Measurements from ENCODE around the gene CDH23.
A peak's percentile ranks its signal among the peaks of the same experiment; 100 is the strongest.

The CDH23 gene

GRCh38 chr10:71513936-71514335 lies 117.2 kb downstream of the CDH23 start:
- WGBS (ENCODE audit: extremely low coverage, insufficient coverage, insufficient read length), result no CpG with 5 or more reads among the region's 1 CpG
- Histone ChIP-seq H3K9me3 (ENCODE audit: insufficient read depth, low read depth, low read length) (peaks cover 2% of the 10 kb centered on the region), H3K27ac (ENCODE audit: low read depth, low read length) (no peak overlapping the region)

GRCh38 chr10:71515531-71516172 lies 118.9 kb downstream of the CDH23 start:
- Histone ChIP-seq H4K8ac (ENCODE audit: low read depth, low read length) (no peak overlapping the region), H3K79me2 (ENCODE audit: control insufficient read depth, insufficient read depth, low read length, poor library complexity) (no peaks in the 10 kb centered on the region), H2BK12ac (ENCODE audit: low read length) (no peak overlapping the region), H2AK5ac (ENCODE audit: low read length) (no peak overlapping the region), H3K79me1 (ENCODE audit: low read length) (peaks cover 2% of the 10 kb centered on the region), H3K27me3 (ENCODE audit: insufficient read depth, low read length) (no peaks in the 10 kb centered on the region), H3K23ac (ENCODE audit: low read length) (no peak overlapping the region), H3K4me1 (ENCODE audit: control insufficient read depth in 1 of 2, insufficient read depth in 2 of 2, low read length in 2 of 2) (peaks cover 10 to 16% of the 10 kb centered on the region in 2 experiments), H2BK5ac (ENCODE audit: low read depth, low read length, poor library complexity) (no peak overlapping the region), H3K18ac (ENCODE audit: low read length) (no peak overlapping the region), H2BK120ac (ENCODE audit: insufficient read depth, low read length, poor library complexity) (no peak overlapping the region), H3K36me3 (ENCODE audit: control insufficient read depth in 1 of 2, insufficient read depth in 2 of 2, low read length in 2 of 2) (no peaks in the 10 kb centered on the region), H3K14ac (ENCODE audit: low read length) (no peak overlapping the region), H3K27ac (ENCODE audit: low read depth, low read length) (no peak overlapping the region), H4K91ac (ENCODE audit: low read depth, low read length) (no peak overlapping the region), H3K9ac (ENCODE audit: low read length) (no peak overlapping the region), H4K12ac (ENCODE audit: low read depth, low read length) (no peak overlapping the region), H3K4me3 (ENCODE audit: low read depth, low read length) (no peak overlapping the region), H3K4me2 (ENCODE audit: low read length) (no peak overlapping the region), H2AFZ (ENCODE audit: insufficient read depth, low read length, poor library complexity) (no peak overlapping the region), H3K4ac (ENCODE audit: low read depth, low read length) (no peak overlapping the region), H3K9me3 (ENCODE audit: insufficient read depth, low read depth, low read length) (peaks cover 2% of the 10 kb centered on the region)
- DNase-seq, result peak; percentile 35 to 91

More at GRCh38 chr10:71513936-71514335, 117.2 kb downstream of the CDH23 start:
- H3K14ac ChIP-seq (ENCODE audit: low read length), result no peak overlapping the region
- no peak overlapping the region for H2BK5ac ChIP-seq (ENCODE audit: low read depth, low read length, poor library complexity)
- no peak overlapping the region for H3K4me3 ChIP-seq (ENCODE audit: low read depth, low read length)
- H2BK12ac ChIP-seq (ENCODE audit: low read length), result no peak overlapping the region
- no peak overlapping the region for H3K18ac ChIP-seq (ENCODE audit: low read length)
- H3K27me3 ChIP-seq (ENCODE audit: insufficient read depth, low read length), result no peaks in the 10 kb centered on the region
- H3K79me2 ChIP-seq (ENCODE audit: control insufficient read depth, insufficient read depth, low read length, poor library complexity), result no peaks in the 10 kb centered on the region
- no peak overlapping the region for H2AK5ac ChIP-seq (ENCODE audit: low read length)
- peaks cover 10 to 16% of the 10 kb centered on the region in 2 experiments for H3K4me1 ChIP-seq (ENCODE audit: control insufficient read depth in 1 of 2, insufficient read depth in 2 of 2, low read length in 2 of 2)
- no peak overlapping the region for H3K9ac ChIP-seq (ENCODE audit: low read length)
- no peak overlapping the region for H4K91ac ChIP-seq (ENCODE audit: low read depth, low read length)
- H4K8ac ChIP-seq (ENCODE audit: low read depth, low read length), result no peak overlapping the region
- H3K79me1 ChIP-seq (ENCODE audit: low read length), result peaks cover 2% of the 10 kb centered on the region
- no peak overlapping the region for H3K4ac ChIP-seq (ENCODE audit: low read depth, low read length)
- H2AFZ ChIP-seq (ENCODE audit: insufficient read depth, low read length, poor library complexity), result no peak overlapping the region
- no peak overlapping the region for H4K12ac ChIP-seq (ENCODE audit: low read depth, low read length)
- DNase-seq, result no peak
- H3K23ac ChIP-seq (ENCODE audit: low read length), result no peak overlapping the region
- no peak overlapping the region for H2BK120ac ChIP-seq (ENCODE audit: insufficient read depth, low read length, poor library complexity)
- no peaks in the 10 kb centered on the region for H3K36me3 ChIP-seq (ENCODE audit: control insufficient read depth in 1 of 2, insufficient read depth in 2 of 2, low read length in 2 of 2)
- H3K4me2 ChIP-seq (ENCODE audit: low read length), result no peak overlapping the region

DNA sequence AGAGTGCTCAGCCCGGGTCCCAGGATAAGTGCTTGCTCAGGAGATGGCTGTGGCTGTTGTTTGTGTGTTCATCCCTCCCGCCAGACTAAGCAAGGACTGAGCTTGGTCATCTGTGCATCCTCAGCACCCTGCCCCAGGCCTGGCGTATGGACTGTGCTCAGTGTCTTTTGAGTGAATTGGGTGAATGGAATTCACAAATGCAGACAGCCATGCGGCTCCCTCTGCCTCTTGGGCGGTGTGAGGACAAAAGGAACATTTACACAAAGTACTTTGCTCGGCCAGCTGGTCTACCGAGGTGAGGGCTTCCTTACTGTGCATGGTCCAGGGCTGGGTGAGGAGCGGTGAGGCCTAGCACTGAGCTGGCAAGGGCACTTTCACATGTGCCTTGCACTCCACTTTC lies 120.2 kb downstream of the CDH23 start:
- Histone ChIP-seq H2BK12ac (ENCODE audit: low read length) (no peak overlapping the region), H3K27me3 (ENCODE audit: insufficient read depth, low read length) (no peaks in the 10 kb centered on the region), H4K91ac (ENCODE audit: low read depth, low read length) (no peak overlapping the region), H3K36me3 (ENCODE audit: control insufficient read depth in 1 of 2, insufficient read depth in 2 of 2, low read length in 2 of 2) (no peaks in the 10 kb centered on the region), H3K4me1 (ENCODE audit: control insufficient read depth in 1 of 2, insufficient read depth in 2 of 2, low read length in 2 of 2) (peaks cover 10 to 16% of the 10 kb centered on the region in 2 experiments), H3K79me1 (ENCODE audit: low read length) (peaks cover 2% of the 10 kb centered on the region), H3K14ac (ENCODE audit: low read length) (no peak overlapping the region), H2BK5ac (ENCODE audit: low read depth, low read length, poor library complexity) (no peak overlapping the region), H2BK120ac (ENCODE audit: insufficient read depth, low read length, poor library complexity) (no peak overlapping the region), H2AK5ac (ENCODE audit: low read length) (no peak overlapping the region), H3K79me2 (ENCODE audit: control insufficient read depth, insufficient read depth, low read length, poor library complexity) (no peaks in the 10 kb centered on the region), H3K18ac (ENCODE audit: low read length) (no peak overlapping the region), H3K4me3 (ENCODE audit: low read depth, low read length) (no peak overlapping the region), H4K8ac (ENCODE audit: low read depth, low read length) (no peak overlapping the region), H3K9me3 (ENCODE audit: insufficient read depth, low read depth, low read length) (peaks cover 2% of the 10 kb centered on the region), H3K4me2 (ENCODE audit: low read length) (no peak overlapping the region), H4K12ac (ENCODE audit: low read depth, low read length) (no peak overlapping the region), H2AFZ (ENCODE audit: insufficient read depth, low read length, poor library complexity) (no peak overlapping the region), H3K4ac (ENCODE audit: low read depth, low read length) (no peak overlapping the region), H3K27ac (ENCODE audit: low read depth, low read length) (no peak overlapping the region), H3K9ac (ENCODE audit: low read length) (no peak overlapping the region), H3K23ac (ENCODE audit: low read length) (no peak overlapping the region)
- WGBS (ENCODE audit: extremely low coverage, insufficient coverage, insufficient read length), result no CpG with 5 or more reads among the region's 8 CpGs
- no peak for DNase-seq

DNA sequence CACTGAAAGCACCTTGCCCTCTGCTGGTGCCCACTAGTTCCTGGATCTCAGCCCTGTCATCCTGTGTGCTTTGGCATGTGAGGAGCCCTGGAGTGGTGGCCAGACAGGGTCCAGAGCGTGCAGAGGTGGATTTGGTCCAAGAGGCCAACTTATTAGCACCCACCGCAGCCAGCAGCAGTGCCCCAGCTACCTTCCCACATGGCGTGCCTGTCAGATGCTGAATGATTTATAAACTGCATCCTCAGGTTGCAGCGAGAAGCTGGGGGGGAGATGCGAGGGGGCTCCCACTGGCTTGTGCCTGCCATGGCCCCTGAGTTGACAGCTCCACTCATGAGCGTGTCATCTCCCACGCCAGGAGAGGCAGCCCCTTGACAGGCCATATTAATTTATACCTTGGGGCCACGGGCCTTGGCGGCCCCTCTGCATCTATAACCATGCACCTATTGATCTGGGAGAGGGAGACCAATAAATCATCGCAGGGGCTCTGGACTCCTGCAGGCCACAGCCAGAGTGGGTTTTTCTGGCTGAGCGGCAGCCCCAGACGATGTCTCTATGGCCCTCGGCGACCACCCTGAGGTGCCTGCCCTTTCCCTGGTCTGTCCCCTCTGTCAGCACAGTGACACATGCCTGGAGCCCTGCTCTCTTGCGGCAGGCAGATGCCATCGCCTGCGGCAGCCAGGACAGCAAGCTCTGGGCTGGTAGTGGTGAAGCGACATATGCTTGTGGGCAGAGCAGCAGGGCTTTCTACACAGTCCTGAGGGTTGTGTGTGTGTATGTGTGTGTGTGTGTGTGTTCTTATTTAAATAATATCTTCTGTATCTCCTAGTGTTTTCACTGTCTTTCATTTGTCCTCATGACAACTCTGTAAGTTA lies 120.8 kb downstream of the CDH23 start:
- no peaks in the 10 kb centered on the region for H3K27me3 ChIP-seq (ENCODE audit: insufficient read depth, low read length)
- H3K18ac ChIP-seq (ENCODE audit: low read length), result no peak overlapping the region
- H3K27ac ChIP-seq (ENCODE audit: low read depth, low read length), result no peak overlapping the region
- H2AFZ ChIP-seq (ENCODE audit: insufficient read depth, low read length, poor library complexity), result no peak overlapping the region
- no peak overlapping the region for H3K23ac ChIP-seq (ENCODE audit: low read length)
- peaks cover 8 to 10% of the 10 kb centered on the region in 2 experiments for H3K4me1 ChIP-seq (ENCODE audit: control insufficient read depth in 1 of 2, insufficient read depth in 2 of 2, low read length in 2 of 2)
- no peak overlapping the region for H2BK5ac ChIP-seq (ENCODE audit: low read depth, low read length, poor library complexity)
- no peak overlapping the region for H2AK5ac ChIP-seq (ENCODE audit: low read length)
- no peak overlapping the region for H3K4me3 ChIP-seq (ENCODE audit: low read depth, low read length)
- peak in 1 of 2 donors; percentile 34 for DNase-seq
- H3K79me2 ChIP-seq (ENCODE audit: control insufficient read depth, insufficient read depth, low read length, poor library complexity), result no peaks in the 10 kb centered on the region
- no peak overlapping the region for H4K12ac ChIP-seq (ENCODE audit: low read depth, low read length)
- no peaks in the 10 kb centered on the region for H3K36me3 ChIP-seq (ENCODE audit: control insufficient read depth in 1 of 2, insufficient read depth in 2 of 2, low read length in 2 of 2)
- H3K4ac ChIP-seq (ENCODE audit: low read depth, low read length), result no peak overlapping the region
- no peak overlapping the region for H4K8ac ChIP-seq (ENCODE audit: low read depth, low read length)
- H3K14ac ChIP-seq (ENCODE audit: low read length), result no peak overlapping the region
- H3K79me1 ChIP-seq (ENCODE audit: low read length), result peaks cover under 1% of the 10 kb centered on the region
- H4K91ac ChIP-seq (ENCODE audit: low read depth, low read length), result no peak overlapping the region
- WGBS (ENCODE audit: extremely low coverage, insufficient coverage, insufficient read length), result no CpG with 5 or more reads among the region's 18 CpGs
- no peak overlapping the region for H2BK12ac ChIP-seq (ENCODE audit: low read length)
- no peak overlapping the region for H3K4me2 ChIP-seq (ENCODE audit: low read length)
- H3K9me3 ChIP-seq (ENCODE audit: insufficient read depth, low read depth, low read length), result peaks cover 2% of the 10 kb centered on the region
- no peak overlapping the region for H2BK120ac ChIP-seq (ENCODE audit: insufficient read depth, low read length, poor library complexity)
- H3K9ac ChIP-seq (ENCODE audit: low read length), result no peak overlapping the region
